HepG2 (cell line): ENCODE results near the gene YBX2. TPM values are rescaled to one million over a fixed set of nuclear protein-coding genes. Genes with fewer than 3 reads are reported as not detected.

Experiments
- HOXA7 ChIP-seq: sonication (generic); formaldehyde crosslinking; IDR thresholded peaks from 2 replicates; pipeline ENCODE4 v1.8.1; 2022; ENCODE audit warnings: mild to moderate bottlenecking, missing genetic modification reagents, moderate library complexity
- KLF16 ChIP-seq, 2 experiments: sonication (generic) in 1 of 2; formaldehyde crosslinking in 1 of 2; IDR thresholded peaks; 2 replicates each; pipeline versions ENCODE4 v1.6.1 to v1.8.0; 2016 to 2023; ENCODE audit warnings: missing genetic modification reagents in 2 of 2, missing compliant biosample characterization in 1 of 2
- KLF6 ChIP-seq: IDR thresholded peaks from 2 replicates; pipeline ENCODE4 v1.8.0; 2016; ENCODE audit warnings: missing biosample characterization, missing genetic modification reagents
- MAZ ChIP-seq, 2 experiments: sonication (generic) in 1 of 2; formaldehyde crosslinking in 1 of 2; IDR thresholded peaks; 2 replicates each; pipeline versions ENCODE4 v1.5.0 to v1.6.1; 2012 to 2020; ENCODE audit warnings: low read depth in 2 of 2, mild to moderate bottlenecking in 2 of 2, borderline replicate concordance in 1 of 2, improper control_type of control experiment in 1 of 2, low read length in 1 of 2, missing genetic modification reagents in 1 of 2, moderate library complexity in 1 of 2
- SP1 ChIP-seq, 2 experiments: fragments of 450-650 bp in 1 of 2; sonication (generic) in 1 of 2; formaldehyde crosslinking in 1 of 2; IDR thresholded peaks; 2 replicates each; pipeline versions ENCODE4 v1.4.0 to v1.6.1; 2016 to 2020; ENCODE audit warnings: missing genetic modification reagents in 1 of 2
- polyA plus RNA-seq, 8 experiments: library from polyadenylated mRNA; depleted of rRNA in 3 of 8; stranded (reverse) in 7 of 8; unstranded in 1 of 8; fragments of >200 nt; fragmentation: Illumina TruSeq in 4 of 8; extraction: Trizol in 4 of 8; gene quantifications; 2 replicates each; pipeline versions ENCODE4 v1.2.1 to v1.2.3, GENCODE V29; 2011 to 2016; ENCODE audit warnings: low read depth in 4 of 8, missing spikeins in 1 of 8, mixed read lengths in 1 of 8; ENCODE audit not compliant: insufficient read depth in 1 of 8
- total RNA-seq, 5 experiments: library from RNA; depleted of rRNA; stranded (reverse); fragments of >200 nt; fragmentation: Illumina TruSeq; extraction: Trizol; gene quantifications; 2 replicates each; pipeline ENCODE4 v1.2.3, GENCODE V29; 2016; ENCODE audit warnings: low read depth in 1 of 5
- TF ChIP-seq, protein P1 (sequence below): sonication (generic); formaldehyde crosslinking; IDR thresholded peaks from 2 replicates; pipeline ENCODE4 v1.5.1; 2020; ENCODE audit warnings: mild to moderate bottlenecking, missing genetic modification reagents, moderate library complexity
- TF ChIP-seq, protein P2 (sequence below): IDR thresholded peaks from 2 replicates; pipeline ENCODE4 v1.6.1; 2016; ENCODE audit warnings: low read depth, missing genetic modification reagents, missing compliant biosample characterization
- TF ChIP-seq, protein P3 (sequence below): sonication (generic); formaldehyde crosslinking; IDR thresholded peaks from 2 replicates; pipeline ENCODE4 v1.4.0; 2020; ENCODE audit warnings: missing genetic modification reagents
- TF ChIP-seq, protein P4 (sequence below): sonication (generic); formaldehyde crosslinking; IDR thresholded peaks from 2 replicates; pipeline ENCODE4 v1.4.0; 2020; ENCODE audit warnings: low read depth, mild to moderate bottlenecking, missing genetic modification reagents

Gene YBX2
- total and polyA plus RNA-seq, 2 of the 13 experiments (the other 11 are each of a cell fraction or from before 2014, with no cell fraction given), result 0.12 to 0.22 TPM

DNA sequence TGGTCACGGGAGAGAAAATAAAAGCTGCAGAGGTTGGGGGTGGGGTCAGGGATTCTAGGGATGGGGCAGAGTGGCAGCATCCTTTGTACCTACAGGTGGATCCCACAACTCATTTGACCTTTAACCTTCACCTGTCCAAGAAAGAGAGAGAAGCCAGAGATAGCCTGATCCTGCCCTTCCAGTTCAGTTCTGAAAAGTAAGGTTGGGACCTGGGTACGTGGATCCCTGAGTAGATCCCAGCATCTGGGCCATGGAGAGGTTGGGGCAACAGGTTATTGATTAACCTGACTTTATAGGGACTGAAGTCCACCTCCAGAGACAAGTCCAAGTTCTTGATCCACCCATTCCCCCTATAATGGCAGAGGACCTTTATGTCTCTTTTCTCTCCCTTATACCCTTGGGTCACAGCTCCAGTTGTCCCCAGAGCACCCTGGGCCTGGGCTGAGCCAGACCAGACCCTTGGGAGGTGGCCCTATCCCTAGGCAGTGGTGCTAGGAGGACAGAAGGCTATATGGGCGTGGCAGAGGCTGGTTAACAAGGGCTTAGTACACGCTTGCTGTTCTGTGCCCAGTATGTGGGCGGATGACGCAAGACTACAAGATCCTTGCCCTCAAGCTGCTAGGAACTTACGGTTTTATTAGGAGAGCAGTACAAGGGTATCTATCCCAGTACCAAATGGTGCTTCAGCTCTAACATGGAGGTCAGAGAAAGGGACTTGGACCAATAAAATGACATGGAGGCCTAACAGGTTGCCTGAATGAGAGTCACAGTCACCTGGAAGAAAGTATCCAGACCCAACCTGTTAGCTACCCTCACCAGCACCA is 35.5 kb downstream of the YBX2 start (continued):
- TF ChIP-seq MAZ (IDR thresholded peaks at IDR 0.05; ENCODE audit: borderline replicate concordance, low read depth, low read length) (0 out of 2 replicates have a peak, but pooled peaks have one; percentile 20), MAZ (CRISPR knock-in tag; IDR thresholded peaks at IDR 0.05; ENCODE audit: low read depth) (0 out of 2 replicates have a peak, but pooled peaks have one; percentile 5), SP1 (IDR thresholded peaks at IDR 0.05) (no peak), SP1 (CRISPR knock-in tag; IDR thresholded peaks at IDR 0.05) (peak; percentile 23; the same call in 1 of the 2 replicates), KLF6 (CRISPR knock-in tag) (peak; percentile 84), HOXA7 (CRISPR knock-in tag) (no peak), KLF16 (CRISPR knock-in tag; IDR thresholded peaks at IDR 0.05) (peak in 1 of 2 experiments; percentile 32; a peak in 1 of 4 replicates)
- TF ChIP-seq, protein P1, sequence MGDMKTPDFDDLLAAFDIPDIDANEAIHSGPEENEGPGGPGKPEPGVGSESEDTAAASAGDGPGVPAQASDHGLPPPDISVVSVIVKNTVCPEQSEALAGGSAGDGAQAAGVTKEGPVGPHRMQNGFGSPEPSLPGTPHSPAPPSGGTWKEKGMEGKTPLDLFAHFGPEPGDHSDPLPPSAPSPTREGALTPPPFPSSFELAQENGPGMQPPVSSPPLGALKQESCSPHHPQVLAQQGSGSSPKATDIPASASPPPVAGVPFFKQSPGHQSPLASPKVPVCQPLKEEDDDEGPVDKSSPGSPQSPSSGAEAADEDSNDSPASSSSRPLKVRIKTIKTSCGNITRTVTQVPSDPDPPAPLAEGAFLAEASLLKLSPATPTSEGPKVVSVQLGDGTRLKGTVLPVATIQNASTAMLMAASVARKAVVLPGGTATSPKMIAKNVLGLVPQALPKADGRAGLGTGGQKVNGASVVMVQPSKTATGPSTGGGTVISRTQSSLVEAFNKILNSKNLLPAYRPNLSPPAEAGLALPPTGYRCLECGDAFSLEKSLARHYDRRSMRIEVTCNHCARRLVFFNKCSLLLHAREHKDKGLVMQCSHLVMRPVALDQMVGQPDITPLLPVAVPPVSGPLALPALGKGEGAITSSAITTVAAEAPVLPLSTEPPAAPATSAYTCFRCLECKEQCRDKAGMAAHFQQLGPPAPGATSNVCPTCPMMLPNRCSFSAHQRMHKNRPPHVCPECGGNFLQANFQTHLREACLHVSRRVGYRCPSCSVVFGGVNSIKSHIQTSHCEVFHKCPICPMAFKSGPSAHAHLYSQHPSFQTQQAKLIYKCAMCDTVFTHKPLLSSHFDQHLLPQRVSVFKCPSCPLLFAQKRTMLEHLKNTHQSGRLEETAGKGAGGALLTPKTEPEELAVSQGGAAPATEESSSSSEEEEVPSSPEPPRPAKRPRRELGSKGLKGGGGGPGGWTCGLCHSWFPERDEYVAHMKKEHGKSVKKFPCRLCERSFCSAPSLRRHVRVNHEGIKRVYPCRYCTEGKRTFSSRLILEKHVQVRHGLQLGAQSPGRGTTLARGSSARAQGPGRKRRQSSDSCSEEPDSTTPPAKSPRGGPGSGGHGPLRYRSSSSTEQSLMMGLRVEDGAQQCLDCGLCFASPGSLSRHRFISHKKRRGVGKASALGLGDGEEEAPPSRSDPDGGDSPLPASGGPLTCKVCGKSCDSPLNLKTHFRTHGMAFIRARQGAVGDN (CRISPR knock-in tag), result peak; percentile 77
- TF ChIP-seq, protein P2, sequence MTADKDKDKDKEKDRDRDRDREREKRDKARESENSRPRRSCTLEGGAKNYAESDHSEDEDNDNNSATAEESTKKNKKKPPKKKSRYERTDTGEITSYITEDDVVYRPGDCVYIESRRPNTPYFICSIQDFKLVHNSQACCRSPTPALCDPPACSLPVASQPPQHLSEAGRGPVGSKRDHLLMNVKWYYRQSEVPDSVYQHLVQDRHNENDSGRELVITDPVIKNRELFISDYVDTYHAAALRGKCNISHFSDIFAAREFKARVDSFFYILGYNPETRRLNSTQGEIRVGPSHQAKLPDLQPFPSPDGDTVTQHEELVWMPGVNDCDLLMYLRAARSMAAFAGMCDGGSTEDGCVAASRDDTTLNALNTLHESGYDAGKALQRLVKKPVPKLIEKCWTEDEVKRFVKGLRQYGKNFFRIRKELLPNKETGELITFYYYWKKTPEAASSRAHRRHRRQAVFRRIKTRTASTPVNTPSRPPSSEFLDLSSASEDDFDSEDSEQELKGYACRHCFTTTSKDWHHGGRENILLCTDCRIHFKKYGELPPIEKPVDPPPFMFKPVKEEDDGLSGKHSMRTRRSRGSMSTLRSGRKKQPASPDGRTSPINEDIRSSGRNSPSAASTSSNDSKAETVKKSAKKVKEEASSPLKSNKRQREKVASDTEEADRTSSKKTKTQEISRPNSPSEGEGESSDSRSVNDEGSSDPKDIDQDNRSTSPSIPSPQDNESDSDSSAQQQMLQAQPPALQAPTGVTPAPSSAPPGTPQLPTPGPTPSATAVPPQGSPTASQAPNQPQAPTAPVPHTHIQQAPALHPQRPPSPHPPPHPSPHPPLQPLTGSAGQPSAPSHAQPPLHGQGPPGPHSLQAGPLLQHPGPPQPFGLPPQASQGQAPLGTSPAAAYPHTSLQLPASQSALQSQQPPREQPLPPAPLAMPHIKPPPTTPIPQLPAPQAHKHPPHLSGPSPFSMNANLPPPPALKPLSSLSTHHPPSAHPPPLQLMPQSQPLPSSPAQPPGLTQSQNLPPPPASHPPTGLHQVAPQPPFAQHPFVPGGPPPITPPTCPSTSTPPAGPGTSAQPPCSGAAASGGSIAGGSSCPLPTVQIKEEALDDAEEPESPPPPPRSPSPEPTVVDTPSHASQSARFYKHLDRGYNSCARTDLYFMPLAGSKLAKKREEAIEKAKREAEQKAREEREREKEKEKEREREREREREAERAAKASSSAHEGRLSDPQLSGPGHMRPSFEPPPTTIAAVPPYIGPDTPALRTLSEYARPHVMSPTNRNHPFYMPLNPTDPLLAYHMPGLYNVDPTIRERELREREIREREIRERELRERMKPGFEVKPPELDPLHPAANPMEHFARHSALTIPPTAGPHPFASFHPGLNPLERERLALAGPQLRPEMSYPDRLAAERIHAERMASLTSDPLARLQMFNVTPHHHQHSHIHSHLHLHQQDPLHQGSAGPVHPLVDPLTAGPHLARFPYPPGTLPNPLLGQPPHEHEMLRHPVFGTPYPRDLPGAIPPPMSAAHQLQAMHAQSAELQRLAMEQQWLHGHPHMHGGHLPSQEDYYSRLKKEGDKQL (CRISPR knock-in tag), result 0 out of 2 replicates have a peak, but pooled peaks have one; percentile 28
- TF ChIP-seq, protein P3, sequence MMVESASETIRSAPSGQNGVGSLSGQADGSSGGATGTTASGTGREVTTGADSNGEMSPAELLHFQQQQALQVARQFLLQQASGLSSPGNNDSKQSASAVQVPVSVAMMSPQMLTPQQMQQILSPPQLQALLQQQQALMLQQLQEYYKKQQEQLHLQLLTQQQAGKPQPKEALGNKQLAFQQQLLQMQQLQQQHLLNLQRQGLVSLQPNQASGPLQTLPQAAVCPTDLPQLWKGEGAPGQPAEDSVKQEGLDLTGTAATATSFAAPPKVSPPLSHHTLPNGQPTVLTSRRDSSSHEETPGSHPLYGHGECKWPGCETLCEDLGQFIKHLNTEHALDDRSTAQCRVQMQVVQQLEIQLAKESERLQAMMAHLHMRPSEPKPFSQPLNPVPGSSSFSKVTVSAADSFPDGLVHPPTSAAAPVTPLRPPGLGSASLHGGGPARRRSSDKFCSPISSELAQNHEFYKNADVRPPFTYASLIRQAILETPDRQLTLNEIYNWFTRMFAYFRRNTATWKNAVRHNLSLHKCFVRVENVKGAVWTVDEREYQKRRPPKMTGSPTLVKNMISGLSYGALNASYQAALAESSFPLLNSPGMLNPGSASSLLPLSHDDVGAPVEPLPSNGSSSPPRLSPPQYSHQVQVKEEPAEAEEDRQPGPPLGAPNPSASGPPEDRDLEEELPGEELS (CRISPR knock-in tag), result peak; percentile 40; the same call in 1 of the 2 replicates
- TF ChIP-seq, protein P4, sequence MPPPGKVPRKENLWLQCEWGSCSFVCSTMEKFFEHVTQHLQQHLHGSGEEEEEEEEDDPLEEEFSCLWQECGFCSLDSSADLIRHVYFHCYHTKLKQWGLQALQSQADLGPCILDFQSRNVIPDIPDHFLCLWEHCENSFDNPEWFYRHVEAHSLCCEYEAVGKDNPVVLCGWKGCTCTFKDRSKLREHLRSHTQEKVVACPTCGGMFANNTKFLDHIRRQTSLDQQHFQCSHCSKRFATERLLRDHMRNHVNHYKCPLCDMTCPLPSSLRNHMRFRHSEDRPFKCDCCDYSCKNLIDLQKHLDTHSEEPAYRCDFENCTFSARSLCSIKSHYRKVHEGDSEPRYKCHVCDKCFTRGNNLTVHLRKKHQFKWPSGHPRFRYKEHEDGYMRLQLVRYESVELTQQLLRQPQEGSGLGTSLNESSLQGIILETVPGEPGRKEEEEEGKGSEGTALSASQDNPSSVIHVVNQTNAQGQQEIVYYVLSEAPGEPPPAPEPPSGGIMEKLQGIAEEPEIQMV (CRISPR knock-in tag), result no peak
